Effector memory CD8-positive, alpha-beta T cell (primary cell): ENCODE data around the gene HDAC8.

Experiments
- ATAC-seq: fragments of 150-1000 bp; cut with Tn5 transposase; replicated peaks from 2 replicates; pipeline ENCODE4 v1.10.0; 2021; ENCODE audit warnings: mild to moderate bottlenecking, moderate library complexity
- DNase-seq, 3 experiments: peaks; one replicate each; pipeline ENCODE4 v3.0.0; 2021
- H3K27ac Mint-ChIP-seq, 2 donors: one replicate each; pipeline ENCODE4 v1.8.0; 2022; ENCODE audit warnings: mild to moderate bottlenecking in 2 of 2, mixed read lengths in 2 of 2, moderate library complexity in 2 of 2
- H3K27me3 Mint-ChIP-seq, 2 donors: one replicate each; pipeline ENCODE4 v1.8.0; 2022; ENCODE audit warnings: mixed read lengths in 2 of 2
- H3K36me3 Mint-ChIP-seq: one replicate; pipeline ENCODE4 v1.8.0; 2022; ENCODE audit warnings: mild to moderate bottlenecking, moderate library complexity, mixed read lengths; ENCODE audit not compliant: insufficient read depth
- H3K4me1 Mint-ChIP-seq, 2 donors: one replicate each; pipeline ENCODE4 v1.8.0; 2022; ENCODE audit warnings: low read depth in 2 of 2, mixed read lengths in 2 of 2
- H3K4me3 Mint-ChIP-seq, 2 donors: one replicate each; pipeline ENCODE4 v1.8.0; 2022; ENCODE audit warnings: mild to moderate bottlenecking in 2 of 2, mixed read lengths in 2 of 2, moderate library complexity in 2 of 2
- H3K9me3 Mint-ChIP-seq, 2 donors: one replicate each; pipeline ENCODE4 v1.8.0; 2022; ENCODE audit warnings: mixed read lengths in 2 of 2

The HDAC8 gene

GRCh38 chrX:72282302-72282701 lies 290.3 kb downstream of the HDAC8 start:
- H3K4me3 Mint-ChIP-seq: no peak overlapping the region
- ATAC-seq (no peak), DNase-seq (no peak)
- H3K27ac Mint-ChIP-seq: no peak overlapping the region
- H3K9me3 Mint-ChIP-seq: no peaks in the 10 kb centered on the region
- H3K27me3 Mint-ChIP-seq: peaks cover 9 to 12% of the 10 kb centered on the region in 2 donors
- peaks cover 0 to under 1% of the 10 kb centered on the region in 2 donors for H3K4me1 Mint-ChIP-seq
- H3K36me3 Mint-ChIP-seq: peaks cover 2% of the 10 kb centered on the region

DNA sequence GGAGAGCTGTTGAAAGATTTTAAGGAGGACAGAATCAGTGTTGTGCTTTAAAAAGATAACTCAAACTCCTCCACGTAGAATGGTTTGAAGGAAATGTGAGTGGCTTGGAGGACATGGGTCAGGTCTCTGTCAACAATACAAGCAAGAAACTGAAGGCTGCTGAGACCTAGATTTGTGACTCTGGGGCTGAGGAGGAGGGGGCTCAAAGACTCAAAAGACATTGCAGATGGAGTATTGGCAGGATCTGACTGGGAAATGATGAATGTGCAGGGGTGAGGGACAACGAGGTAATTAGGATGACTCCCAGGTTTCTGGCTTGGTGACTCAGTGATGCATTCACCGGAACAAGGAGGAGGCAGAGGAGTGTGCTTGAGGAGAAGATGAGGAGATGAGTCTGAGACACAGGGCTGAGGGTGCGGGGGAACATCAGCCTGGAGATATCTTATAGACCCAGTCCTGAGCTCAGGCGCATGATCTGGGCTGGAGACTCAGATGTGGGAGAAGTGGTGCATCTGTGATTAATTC lies 292.3 kb downstream of the HDAC8 start:
- H3K27ac Mint-ChIP-seq: no peak overlapping the region
- H3K27me3 Mint-ChIP-seq: peaks cover 9 to 12% of the 10 kb centered on the region in 2 donors
- peaks cover 6 to 8% of the 10 kb centered on the region in 2 donors for H3K4me1 Mint-ChIP-seq
- no peaks in the 10 kb centered on the region for H3K9me3 Mint-ChIP-seq
- no peak for DNase-seq
- H3K36me3 Mint-ChIP-seq: peaks cover 15% of the 10 kb centered on the region
- no peak overlapping the region for H3K4me3 Mint-ChIP-seq
- no peak for ATAC-seq
